ENCODE data around the gene EXOC4.

- TF ChIP-seq CTCF (IDR thresholded peaks at IDR 0.05) = no peak
- no peak for TF ChIP-seq POLR2A (IDR thresholded peaks at IDR 0.05)
Observed at GRCh38 chr7:133727476-133728214, 474.8 kb downstream of the EXOC4 start.
